ENCODE results near the gene CNPY3.
A peak's percentile ranks its signal among the peaks of the same experiment; 100 is the strongest.
"Not testable (repeated sequence)": the region's sequence is repeated elsewhere in the genome, so short reads cannot be mapped to it uniquely, and the experiment has no call there.

Gene CNPY3

DNA sequence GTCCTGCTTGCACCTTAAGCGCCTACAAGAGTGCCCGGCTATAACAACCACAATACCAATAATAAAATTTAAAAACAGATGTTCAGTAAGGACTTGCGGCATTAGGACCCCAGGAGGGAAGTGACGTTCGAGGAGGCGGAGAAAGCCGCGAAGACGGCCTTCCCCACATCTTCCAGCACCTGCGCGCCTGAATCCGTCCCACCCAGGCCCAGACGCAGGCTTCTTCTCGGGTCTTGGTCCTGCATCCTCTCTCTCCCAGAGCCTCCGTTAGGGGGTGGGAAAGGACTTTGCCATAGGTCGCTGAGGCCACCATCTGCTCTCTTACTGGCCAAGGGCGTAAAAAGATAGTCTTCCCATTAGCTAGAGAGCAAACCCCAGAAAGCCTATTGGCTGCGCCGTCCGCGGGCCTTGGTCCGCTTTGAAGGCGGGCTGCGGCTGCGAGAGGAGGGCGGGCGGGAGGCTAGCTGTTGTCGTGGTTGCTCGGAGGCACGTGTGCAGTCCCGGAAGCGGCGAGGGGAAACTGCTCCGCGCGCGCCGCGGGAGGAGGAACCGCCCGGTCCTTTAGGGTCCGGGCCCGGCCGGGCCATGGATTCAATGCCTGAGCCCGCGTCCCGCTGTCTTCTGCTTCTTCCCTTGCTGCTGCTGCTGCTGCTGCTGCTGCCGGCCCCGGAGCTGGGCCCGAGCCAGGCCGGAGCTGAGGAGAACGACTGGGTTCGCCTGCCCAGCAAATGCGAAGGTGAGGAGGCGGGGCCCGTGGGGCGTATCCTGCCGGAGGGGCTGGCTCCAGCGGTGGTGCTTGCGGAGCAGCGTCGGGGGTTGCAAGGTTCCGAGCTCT is at the start of gene CNPY3:
TSS of gene CNPY3 (plus strand) at position 495 of the 835 bp plus-strand sequence. CDS start at position 586, 91 bp downstream.
- DNase-seq (ENCODE audit: low read depth in 1 of 2, low spot score in 1 of 2): peak; percentile 80 to 92

DNA sequence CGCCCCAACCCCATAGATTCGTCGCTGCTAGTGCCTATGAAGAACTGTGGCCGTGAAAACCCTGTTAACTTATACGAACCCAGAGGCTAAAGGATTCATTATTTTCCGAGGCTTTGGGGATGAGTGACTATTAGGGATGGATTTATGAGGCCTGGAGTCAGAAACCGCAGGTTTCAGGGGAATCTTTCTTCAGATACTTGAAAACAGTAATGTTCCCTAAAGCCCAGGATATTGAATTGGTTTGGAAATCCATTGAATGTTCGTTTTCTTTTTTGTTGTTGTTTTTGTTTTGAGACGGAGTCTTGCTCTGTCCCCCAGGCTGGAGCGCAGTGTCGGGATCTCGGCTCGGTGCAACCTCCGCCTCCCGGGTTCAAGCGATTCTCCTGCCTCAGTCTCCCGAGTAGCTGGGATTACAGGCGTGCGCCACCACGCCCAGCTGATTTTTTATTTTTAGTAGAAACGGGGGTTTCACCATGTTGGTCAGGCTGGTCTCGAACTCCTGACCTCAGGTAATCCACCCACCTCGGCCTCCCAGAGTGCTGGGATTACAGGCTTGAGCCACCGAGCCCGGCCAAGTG is 49.0 kb upstream of the CNPY3 start:
- DNase-seq (ENCODE audit: low read depth in 1 of 2, low spot score in 1 of 2): not testable (repeated sequence)

DNA sequence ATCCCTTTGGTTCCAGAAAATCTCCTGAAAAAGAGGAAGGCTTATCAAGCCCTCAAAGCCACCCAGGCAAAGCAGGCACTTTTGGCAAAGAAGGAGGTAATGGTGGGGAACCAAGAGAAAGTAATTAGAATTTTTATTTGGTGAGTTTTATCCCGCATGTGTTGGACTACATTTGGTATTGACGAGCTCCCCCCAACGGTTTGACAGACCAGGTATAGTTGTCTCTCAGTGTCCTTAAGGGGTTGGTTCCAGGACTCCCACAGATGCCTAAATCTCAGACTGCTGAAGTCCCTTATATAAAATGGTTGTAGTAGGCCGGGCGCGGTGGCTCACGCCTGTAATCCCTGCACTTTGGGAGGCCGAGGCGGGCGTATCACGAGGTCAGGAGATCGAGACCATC is 48.4 kb upstream of the CNPY3 start:
- DNase-seq (ENCODE audit: low read depth in 1 of 2, low spot score in 1 of 2): not testable (repeated sequence)

DNA sequence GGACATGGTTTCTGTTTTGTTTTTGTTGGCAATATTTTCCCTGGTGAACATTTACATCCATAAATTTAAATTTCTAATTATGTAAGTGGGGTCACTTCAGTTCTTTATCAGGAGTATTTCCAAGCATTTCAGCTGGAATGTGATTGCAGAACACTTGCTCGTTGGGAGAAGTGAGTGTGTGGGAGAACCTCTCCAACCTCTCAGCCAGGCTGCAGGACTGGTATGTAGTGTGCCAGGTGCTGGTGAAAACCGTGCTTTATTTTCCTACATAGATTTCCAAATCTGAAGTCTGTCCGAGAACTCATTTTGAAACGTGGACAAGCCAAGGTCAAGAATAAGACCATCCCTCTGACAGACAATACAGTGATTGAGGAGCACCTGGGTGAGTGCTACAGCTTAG is 43.6 kb upstream of the CNPY3 start:
- DNase-seq (ENCODE audit: low read depth in 1 of 2, low spot score in 1 of 2): no peak

DNA sequence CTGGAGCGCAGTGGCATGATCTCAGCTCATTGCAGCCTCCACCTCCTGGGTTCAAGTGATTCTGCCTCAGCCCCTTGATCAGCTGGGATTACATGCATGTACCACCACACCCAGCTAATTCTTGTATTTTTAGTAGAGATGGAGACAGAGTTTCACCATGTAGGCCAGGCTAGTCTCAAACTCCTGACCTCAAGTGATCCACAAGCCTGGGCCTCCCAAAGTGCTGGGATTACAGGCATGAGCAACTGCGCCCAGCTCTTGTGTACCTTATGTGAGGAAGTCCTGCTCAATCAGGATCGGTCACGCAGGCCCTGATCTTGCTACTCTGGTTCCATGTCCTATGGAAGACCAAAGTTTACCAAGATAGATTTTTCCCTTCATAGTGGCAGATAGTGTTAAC is 41.1 kb upstream of the CNPY3 start:
- DNase-seq (ENCODE audit: low read depth in 1 of 2, low spot score in 1 of 2): not testable (repeated sequence)

DNA sequence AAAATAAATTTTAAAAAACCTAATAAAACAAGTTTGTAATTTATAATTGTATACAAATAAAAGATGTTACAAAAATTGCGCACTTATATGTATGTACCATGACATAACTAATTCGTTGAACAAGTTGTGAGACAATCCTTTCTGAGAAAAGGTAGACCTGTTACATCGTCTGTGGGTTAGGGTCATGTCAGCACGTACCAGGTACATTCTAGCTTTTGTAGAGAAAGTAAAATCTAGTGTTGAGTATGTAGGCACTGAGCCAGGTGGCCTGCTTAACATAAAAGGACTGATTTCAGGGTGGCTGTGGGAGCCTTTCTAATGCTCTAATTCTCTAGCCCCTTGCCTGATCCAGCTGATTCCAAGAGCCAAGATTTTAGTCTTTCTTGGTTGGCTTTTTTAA is 39.5 kb upstream of the CNPY3 start:
- no peak for DNase-seq (ENCODE audit: low read depth in 1 of 2, low spot score in 1 of 2)

DNA sequence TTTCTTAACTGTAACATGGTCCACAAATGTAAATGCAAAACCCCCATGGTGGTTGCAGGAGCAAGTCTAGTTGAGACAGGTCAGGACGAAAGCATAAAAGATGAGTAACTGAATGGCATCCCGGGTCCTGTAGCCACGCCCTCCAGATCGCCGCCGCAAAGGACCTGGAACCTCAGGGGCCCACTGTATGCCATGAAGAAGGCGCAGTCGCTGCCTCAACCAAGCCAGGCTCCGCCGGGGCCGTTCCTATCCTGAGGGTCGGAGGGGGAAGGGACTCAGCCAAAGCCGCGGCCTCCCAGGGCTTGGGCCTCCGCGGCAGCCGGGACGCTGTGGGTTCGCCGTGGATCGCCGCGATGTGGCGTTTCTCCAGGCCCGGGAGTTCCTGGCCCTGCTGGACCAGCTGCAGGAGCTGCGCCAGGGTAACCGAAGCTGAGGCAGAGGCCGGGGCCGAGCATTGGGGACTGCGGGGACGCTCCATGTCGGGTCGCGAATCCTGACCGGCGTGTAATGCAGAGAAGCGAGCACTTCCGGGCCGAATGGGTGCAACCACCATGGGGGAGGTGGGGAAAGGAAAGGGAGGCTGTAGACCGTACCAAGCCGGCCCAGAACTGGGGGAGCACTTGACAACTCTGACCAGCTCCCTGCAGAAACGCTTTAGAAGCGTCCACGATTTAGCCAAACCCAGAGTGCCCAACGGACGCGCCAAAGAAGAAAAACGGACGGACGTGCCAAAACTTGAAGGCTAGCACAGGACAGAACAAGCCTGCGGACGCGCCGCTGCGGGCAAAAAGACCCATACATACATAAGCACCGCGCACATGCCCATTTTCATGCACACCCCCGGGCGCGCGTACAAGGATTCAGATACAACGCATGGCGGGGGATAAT is 38.7 kb upstream of the CNPY3 start:
- peak; percentile 79 to 89 for DNase-seq (ENCODE audit: low read depth in 1 of 2, low spot score in 1 of 2)

DNA sequence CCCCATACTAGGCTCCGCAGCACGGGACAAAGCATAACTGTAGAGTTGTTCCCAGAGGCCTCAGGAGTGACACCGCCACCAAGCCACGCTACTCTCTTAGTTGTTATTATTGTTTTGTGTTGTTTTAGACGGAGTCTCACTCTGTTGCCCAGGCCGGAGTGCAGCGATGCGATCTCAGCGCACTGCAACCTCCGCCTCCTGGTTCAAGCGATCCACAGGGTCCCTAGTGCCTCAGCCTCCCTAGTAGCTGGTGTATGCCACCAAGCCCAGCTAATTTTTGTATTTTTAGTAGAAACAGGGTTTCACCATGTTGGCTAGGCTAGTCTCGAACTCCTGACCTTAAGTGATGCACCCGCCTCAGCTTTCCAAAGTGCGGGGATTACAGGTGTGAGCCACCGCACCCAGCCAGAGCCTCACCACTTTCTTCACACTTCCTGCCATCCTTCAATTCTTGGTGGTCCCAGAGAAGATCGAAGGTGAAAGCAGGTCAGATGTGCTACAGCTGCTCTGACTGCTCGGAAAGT is 38.0 kb upstream of the CNPY3 start:
- no peak for DNase-seq (ENCODE audit: low read depth in 1 of 2, low spot score in 1 of 2)

DNA sequence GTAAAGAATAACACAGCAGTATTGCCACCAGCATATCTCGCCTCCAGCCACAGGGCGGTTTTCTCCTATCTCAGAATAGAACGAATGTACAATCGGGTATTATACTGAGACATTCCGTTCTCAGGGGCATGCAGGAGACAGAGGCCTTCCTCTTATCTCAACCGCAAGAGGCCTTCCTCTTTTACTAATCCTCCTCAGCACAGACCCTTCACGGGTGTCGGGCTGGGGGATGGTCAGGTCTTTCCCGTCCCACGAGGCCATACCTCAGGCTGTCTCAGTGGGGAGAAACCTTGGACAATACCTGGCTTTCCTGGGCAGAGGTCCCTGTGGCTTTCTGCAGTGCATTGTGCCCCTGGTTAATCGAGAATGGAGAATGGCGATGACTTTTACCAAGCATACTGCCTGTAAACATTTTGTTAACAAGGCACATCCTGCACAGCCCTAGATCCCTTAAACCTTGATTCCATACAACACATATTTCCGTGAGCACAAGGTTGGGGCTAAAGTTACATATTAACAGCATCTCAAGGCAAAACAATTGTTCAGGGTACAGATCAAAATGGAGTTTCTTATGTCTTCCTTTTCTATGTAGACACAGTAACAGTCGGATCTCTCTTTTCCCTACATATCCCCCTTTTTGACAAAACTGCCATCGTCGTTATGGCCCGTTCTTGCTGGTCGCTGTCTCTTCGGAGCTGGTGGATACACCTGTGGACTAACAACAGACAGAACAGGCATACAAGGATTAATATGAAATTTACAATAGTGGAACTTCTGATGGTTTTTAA is 35.0 kb upstream of the CNPY3 start:
- DNase-seq (ENCODE audit: low read depth in 1 of 2, low spot score in 1 of 2): not testable (repeated sequence)

DNA sequence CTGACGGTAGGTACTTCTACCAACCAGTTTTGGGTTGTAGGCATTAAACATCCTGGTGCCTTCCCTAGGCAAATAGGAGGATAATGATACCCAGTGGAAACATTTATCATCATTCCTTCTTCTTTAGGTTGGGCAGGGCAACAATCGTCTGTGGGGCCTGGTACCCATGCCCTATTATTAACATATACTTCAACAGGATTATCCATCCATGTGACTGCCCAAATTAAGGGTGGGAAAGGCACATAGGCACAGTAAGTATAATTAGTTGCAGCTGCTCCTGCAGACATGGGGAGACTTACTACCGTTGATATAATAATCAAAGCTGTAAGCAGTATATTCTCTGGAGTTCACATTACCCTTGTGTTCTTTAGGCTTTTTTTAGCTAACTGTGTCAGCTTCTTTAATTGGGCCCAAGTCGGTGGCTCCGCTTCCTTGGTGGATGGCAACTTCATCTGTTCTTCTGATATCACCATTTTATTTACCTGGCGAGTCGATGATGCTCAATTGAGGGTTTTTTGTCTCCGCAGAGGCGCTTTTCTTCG is 33.0 kb upstream of the CNPY3 start:
- no peak for DNase-seq (ENCODE audit: low read depth in 1 of 2, low spot score in 1 of 2)

DNA sequence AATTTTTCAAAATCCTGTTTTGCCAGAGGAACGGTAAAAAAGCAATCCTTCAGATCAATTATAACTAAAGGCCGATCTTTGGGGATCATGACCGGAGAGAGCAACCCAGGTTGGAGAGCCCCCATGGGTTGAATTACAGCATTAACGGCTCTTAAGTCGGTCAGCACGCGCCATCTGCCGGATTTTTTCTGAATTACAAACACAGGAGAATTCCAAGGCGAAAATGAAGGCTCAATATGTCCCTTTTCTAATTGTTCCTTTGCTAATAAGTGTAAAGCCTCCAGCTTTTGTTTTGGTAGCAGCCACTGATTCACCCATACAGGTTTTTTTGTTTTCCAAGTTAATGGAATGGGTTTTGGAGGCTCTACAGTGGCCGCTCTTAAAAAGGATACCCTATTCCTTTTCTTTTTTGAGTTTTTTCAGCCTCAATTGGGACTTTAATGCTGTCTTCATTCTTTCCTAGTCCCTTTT is 30.4 kb upstream of the CNPY3 start:
- peak; percentile 31 to 61 for DNase-seq (ENCODE audit: low read depth in 1 of 2, low spot score in 1 of 2)

DNA sequence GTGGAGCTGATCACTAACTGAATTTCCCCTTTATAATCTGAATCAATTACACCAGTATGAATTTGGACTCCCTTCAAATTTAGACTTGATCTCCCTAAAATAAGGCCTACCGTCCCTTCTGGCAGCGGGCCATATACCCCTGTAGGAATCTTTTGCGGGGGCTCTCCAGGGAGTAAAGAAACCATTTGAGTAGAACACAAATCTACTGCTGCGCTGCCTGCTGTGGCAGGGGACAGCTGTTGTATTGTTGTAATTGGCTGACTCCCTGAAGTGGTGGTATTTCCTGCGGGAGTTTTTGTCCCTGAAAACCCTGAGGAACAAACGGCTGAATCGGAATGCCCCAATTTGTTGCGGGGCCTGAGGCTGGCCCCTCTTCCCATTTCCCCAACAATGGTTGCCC is 29.4 kb upstream of the CNPY3 start:
- no peak for DNase-seq (ENCODE audit: low read depth in 1 of 2, low spot score in 1 of 2)

DNA sequence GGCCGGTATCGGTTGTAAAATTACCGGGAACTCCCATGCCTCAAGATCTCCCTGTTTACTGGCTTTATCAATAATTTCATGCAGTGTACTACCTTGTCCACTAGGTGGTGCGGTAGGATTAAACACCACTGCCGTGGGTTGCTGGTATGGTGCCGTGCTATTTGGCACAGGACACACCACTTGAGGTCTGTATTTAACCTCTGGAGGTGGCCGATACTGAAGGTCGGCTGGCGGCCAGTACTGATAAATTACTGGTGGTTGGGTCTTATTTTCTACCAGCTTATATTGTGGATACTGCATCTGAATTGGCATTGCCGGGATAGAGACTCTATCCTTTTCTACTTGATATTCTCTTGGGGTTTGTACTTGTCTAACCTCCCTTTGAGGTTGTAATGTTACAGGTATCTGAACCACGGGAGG is 27.7 kb upstream of the CNPY3 start:
- DNase-seq (ENCODE audit: low read depth in 1 of 2, low spot score in 1 of 2): peak; percentile 31 to 76

DNA sequence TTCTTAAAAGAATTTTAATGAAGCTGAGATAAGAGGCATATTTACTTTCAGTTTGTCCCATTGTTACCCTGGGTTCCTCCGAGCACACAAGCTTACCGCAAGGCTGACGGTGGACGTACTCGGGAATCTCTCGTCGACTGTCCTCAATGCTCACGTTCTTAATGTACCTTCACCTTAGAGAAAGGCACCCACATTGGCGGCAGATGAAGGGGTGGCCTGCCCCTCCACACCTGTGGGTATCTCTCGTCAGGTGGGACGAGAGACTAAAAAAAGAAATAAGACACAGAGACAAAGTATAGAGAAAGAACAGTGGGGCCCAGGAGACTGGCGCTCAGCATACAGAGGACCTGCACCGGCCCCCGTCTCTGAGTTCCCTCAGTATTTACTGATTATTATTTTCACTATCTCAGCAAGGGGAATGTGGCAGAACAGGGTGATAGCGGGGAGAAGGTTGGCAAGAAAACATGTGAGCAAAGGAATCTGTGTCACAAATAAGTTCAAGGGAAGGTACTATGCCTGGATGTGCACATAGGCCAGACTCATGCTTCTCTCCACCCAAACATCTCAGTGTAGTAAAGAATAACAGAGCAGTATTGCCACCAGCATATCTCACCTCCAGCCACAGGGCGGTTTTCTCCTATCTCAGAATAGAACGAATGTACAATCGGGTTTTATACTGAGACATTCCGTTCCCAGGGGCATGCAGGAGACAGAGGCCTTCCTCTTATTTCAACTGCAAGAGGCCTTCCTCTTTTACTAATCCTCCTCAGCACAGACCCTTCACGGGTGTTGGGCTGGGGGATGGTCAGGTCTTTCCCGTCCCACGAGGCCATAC is 26.6 kb upstream of the CNPY3 start:
- DNase-seq (ENCODE audit: low read depth in 1 of 2, low spot score in 1 of 2): not testable (repeated sequence)

DNA sequence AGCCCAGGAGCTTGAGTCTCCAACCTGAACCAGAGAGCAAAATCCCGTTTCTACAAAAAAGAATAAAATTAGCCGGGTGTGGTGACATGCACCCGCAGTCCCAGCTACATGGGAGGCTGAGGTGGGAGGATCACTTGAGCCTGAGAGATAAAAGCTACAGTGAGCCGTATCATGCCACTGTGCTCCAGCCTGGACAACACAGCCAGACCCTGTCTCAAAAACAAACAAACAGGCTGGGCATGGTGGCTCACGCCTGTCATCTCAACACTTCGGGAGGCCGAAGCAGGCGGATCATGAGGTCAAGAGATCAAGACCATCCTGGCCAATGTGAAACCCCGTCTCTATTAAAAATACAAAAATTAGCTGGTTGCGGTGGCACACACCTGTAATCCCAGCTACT is 24.8 kb upstream of the CNPY3 start:
- no peak for DNase-seq (ENCODE audit: low read depth in 1 of 2, low spot score in 1 of 2)

DNA sequence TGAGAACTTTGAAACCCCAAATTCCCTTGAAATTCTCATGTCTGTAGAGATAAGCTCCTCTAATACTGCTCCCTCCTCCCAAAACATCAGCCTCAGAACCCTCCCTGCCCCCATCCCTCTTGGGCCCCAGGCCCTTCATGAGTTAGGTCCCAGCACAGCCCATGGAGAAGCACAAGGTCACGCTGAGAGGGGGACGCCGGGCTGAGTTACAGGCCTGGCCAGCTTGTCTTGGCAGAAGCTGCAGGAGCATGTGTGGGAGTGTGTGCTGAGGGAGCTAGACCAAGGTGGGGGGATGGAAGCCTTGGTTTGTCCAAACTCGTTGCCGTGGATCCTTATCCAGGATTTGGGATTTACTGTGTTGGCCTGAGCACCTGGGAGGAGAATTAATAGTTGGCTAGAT is 21.9 kb upstream of the CNPY3 start:
- no peak for DNase-seq (ENCODE audit: low read depth in 1 of 2, low spot score in 1 of 2)

DNA sequence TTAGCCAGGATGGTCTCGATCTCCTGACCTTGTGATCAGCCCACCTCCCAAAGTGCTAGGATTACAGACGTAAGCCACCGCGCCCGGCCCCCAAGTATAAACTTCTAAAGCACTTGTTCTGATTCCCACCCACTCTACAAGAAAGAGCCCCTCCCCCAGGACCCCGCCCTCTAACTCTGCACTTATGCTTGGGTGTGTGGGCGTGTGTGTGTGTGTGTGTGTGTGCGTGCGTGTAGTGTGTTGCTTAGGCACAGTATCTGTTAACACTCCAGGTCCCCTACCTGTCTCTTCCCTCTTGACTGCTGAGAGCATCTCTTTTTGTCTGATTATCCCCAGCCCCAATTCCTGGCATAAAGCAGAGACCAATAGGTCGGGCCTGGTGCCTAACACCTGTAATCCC is 19.4 kb upstream of the CNPY3 start:
- no peak for DNase-seq (ENCODE audit: low read depth in 1 of 2, low spot score in 1 of 2)

DNA sequence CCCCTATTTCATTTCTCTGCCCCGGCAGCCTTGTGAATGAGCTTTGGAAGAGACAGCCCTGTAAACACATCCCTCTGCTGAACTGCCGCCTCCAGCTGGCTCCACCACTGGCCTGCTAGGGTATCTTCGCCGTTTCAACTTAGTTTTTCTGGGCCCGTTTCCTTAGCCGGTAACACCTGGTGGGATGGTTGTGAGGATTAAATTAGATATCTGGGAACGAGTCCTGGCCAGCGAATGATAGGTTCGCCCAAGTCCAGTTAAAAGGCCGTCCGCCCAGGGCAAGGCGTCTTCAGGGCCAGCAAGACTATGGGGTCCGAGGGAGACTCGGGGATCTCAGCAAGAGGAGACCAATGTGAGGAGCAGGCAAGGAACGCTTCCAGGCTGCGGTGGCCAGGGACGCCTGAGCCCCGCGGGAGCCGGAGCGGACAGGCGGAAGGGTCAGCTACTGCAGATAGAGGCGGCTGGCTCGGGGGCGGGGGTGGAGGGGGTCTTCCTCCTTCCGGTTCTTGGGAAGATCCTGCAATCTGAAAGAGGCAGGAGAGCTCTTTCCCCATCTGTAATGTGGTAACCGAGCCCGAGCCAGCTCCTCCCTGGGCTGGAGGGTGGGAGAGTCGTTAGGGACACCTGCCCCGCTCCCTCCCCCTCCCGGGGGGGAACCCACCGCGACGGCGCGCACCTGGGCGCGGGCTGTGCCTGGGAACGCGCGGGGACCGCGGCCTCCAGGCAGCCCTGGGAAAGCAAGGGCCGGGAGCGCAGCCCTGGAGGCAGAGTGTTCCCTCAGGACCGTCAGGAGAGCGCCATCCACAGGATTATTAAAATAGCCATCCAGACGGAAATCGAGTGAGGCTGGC is 17.9 kb upstream of the CNPY3 start:
- DNase-seq (ENCODE audit: low read depth in 1 of 2, low spot score in 1 of 2): no peak

Data from activated CD4-positive, alpha-beta T cell treated with anti-CD3 and anti-CD28 coated beads, Interleukin-2, amount 50 U/mL, for 24 hours (primary cell).